K562 (cell line): Measurements from ENCODE around the gene NSMCE1. TPM values are rescaled to one million over a fixed set of nuclear protein-coding genes. Genes with fewer than 3 reads are reported as not detected.

Experiments used
- DACH1 ChIP-seq: fragments of 450-650 bp; IDR thresholded peaks from 2 replicates; pipeline ENCODE4 v1.6.1; 2018; ENCODE audit not compliant: partially characterized antibody
- HMG20B ChIP-seq: fragments of 250-450 bp; sonication (Bioruptor Pico); IDR thresholded peaks from 2 replicates; pipeline ENCODE4 v1.5.0; 2021; ENCODE audit warnings: mild to moderate bottlenecking
- HMGN3 ChIP-seq: IDR thresholded peaks from 2 replicates; pipeline ENCODE4 v1.6.1; 2011; ENCODE audit warnings: borderline replicate concordance, low read depth, mild to moderate bottlenecking, mixed read lengths, low read length; ENCODE audit not compliant: insufficient read length; ENCODE audit errors: extremely low read depth
- KAT2B ChIP-seq: IDR thresholded peaks from one replicate; pipeline ENCODE4 v1.6.1; 2012; ENCODE audit warnings: low read depth, mild to moderate bottlenecking, control low read depth, inconsistent platforms, low read length, moderate library complexity
- NKRF ChIP-seq: fragments of 450-650 bp; IDR thresholded peaks from 2 replicates; pipeline ENCODE4 v1.6.1; 2016; ENCODE audit warnings: borderline replicate concordance
- RREB1 ChIP-seq: fragments of 250-450 bp; sonication (Bioruptor Pico); IDR thresholded peaks from 2 replicates; pipeline ENCODE4 v1.4.0; 2020
- STAG1 ChIP-seq: sonication (generic); formaldehyde crosslinking; IDR thresholded peaks from 2 replicates; pipeline ENCODE4 v1.5.0; 2020; ENCODE audit warnings: missing genetic modification reagents, borderline replicate concordance
- TARDBP ChIP-seq: fragments of 450-650 bp; IDR thresholded peaks from 2 replicates; pipeline ENCODE4 v1.6.1; 2016
- ZBTB7A ChIP-seq: IDR thresholded peaks from 2 replicates; pipeline ENCODE4 v1.6.1; 2011; ENCODE audit warnings: low read depth, mild to moderate bottlenecking, low read length, moderate library complexity, borderline replicate concordance; ENCODE audit not compliant: control insufficient read depth
- ZNF232 ChIP-seq: sonication (generic); formaldehyde crosslinking; IDR thresholded peaks from 2 replicates; pipeline ENCODE4 v1.8.0; 2022; ENCODE audit warnings: mild to moderate bottlenecking, missing genetic modification reagents
- ZNF395 ChIP-seq: fragments of 200-800 bp; sonication (Bioruptor generic); IDR thresholded peaks from 2 replicates; pipeline ENCODE4 v1.6.1; 2017; ENCODE audit warnings: missing genetic modification characterization, missing compliant biosample characterization
- ZNF431 ChIP-seq: sonication (generic); formaldehyde crosslinking; IDR thresholded peaks from 2 replicates; pipeline ENCODE4 v1.8.0; 2022; ENCODE audit warnings: mild to moderate bottlenecking, missing genetic modification reagents
- polyA plus RNA-seq, 8 experiments: library from polyadenylated mRNA; depleted of rRNA in 4 of 8; stranded (reverse) in 5 of 8; unstranded in 3 of 8; fragments of >200 nt; fragmentation: Nextera tagmentation in 2 of 8; fragmentation: Illumina TruSeq in 1 of 8; extraction: Ambion mirVana in 2 of 8; extraction: Trizol in 1 of 8; gene quantifications; 2 replicates each; pipeline versions ENCODE4 v1.2.1 to v1.2.3, GENCODE V29; 2011 to 2014; ENCODE audit warnings: inconsistent platforms in 1 of 8, missing spikeins in 1 of 8
- total RNA-seq, 7 experiments: library from RNA; depleted of rRNA in 6 of 7; stranded (reverse); fragments of >200 nt in 6 of 7; fragmentation: Illumina TruSeq in 2 of 7; extraction: Trizol in 2 of 7; gene quantifications; 2 replicates each; pipeline versions ENCODE4 v1.2.1 to v1.2.3, GENCODE V29; 2011 to 2021; ENCODE audit warnings: low replicate concordance in 1 of 7
- TF ChIP-seq, protein P1 (sequence below): IDR thresholded peaks from 2 replicates; pipeline ENCODE4 v1.6.1; 2011; ENCODE audit warnings: borderline replicate concordance, low read depth, mild to moderate bottlenecking, moderate library complexity, low read length; ENCODE audit not compliant: insufficient read depth, poor library complexity, severe bottlenecking
- TF ChIP-seq, protein P2 (sequence below): fragments of 250-450 bp; sonication (Bioruptor Pico); IDR thresholded peaks from 2 replicates; pipeline ENCODE4 v1.8.0; 2022; ENCODE audit warnings: inconsistent platforms

NSMCE1 gene
- total and polyA plus RNA-seq, 9 of the 15 experiments (the other 6 are each of a cell fraction or from before 2014, with no cell fraction given), result 52.1 to 163 (median 61.5) TPM

DNA sequence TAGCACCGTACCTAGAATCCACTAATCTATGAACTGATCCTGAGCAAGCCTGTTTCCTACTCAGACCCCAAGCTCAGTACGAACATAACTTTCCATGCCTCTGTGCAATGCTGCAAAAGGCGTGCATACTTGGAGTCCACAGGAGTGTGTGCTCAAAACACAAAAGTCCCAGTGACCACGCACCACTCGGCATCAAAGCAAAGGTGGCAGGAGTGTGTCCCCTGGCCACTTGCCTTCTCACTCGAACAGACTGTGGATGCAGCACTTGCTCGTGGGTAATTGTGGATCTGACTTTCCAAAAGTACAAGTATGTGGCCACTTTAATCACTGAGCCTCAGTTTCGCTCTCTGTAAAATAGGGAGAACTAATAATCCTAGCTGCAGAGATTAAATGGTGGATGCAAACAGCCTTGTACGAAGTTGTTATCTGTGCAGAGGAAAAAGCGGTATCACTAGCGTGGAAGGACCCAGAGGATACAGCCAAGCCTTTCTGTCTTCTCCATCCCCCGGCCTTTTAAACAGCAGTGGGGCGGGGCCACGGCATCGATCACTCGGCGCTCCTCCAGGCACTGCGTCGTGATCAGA lies 65.6 kb downstream of the NSMCE1 start (continued):
- TF ChIP-seq RREB1, result no peak; the same call in 1 of the 2 replicates
- no peak for TF ChIP-seq TARDBP
- TF ChIP-seq, protein P1, sequence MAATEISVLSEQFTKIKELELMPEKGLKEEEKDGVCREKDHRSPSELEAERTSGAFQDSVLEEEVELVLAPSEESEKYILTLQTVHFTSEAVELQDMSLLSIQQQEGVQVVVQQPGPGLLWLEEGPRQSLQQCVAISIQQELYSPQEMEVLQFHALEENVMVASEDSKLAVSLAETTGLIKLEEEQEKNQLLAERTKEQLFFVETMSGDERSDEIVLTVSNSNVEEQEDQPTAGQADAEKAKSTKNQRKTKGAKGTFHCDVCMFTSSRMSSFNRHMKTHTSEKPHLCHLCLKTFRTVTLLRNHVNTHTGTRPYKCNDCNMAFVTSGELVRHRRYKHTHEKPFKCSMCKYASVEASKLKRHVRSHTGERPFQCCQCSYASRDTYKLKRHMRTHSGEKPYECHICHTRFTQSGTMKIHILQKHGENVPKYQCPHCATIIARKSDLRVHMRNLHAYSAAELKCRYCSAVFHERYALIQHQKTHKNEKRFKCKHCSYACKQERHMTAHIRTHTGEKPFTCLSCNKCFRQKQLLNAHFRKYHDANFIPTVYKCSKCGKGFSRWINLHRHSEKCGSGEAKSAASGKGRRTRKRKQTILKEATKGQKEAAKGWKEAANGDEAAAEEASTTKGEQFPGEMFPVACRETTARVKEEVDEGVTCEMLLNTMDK, result no peak
- TF ChIP-seq, protein P2, sequence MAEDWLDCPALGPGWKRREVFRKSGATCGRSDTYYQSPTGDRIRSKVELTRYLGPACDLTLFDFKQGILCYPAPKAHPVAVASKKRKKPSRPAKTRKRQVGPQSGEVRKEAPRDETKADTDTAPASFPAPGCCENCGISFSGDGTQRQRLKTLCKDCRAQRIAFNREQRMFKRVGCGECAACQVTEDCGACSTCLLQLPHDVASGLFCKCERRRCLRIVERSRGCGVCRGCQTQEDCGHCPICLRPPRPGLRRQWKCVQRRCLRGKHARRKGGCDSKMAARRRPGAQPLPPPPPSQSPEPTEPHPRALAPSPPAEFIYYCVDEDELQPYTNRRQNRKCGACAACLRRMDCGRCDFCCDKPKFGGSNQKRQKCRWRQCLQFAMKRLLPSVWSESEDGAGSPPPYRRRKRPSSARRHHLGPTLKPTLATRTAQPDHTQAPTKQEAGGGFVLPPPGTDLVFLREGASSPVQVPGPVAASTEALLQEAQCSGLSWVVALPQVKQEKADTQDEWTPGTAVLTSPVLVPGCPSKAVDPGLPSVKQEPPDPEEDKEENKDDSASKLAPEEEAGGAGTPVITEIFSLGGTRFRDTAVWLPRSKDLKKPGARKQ, result no peak
- TF ChIP-seq ZNF431 (CRISPR knock-in tag), result no peak
- no peak for TF ChIP-seq ZNF232 (CRISPR knock-in tag)
- no peak for TF ChIP-seq ZNF395 (CRISPR knock-in tag)
- no peak for TF ChIP-seq ZBTB7A
- TF ChIP-seq HMGN3, result no peak
- no peak for TF ChIP-seq DACH1
- TF ChIP-seq STAG1, result no peak
- peak; percentile 46; the same call in 1 of the 2 replicates for TF ChIP-seq NKRF
- TF ChIP-seq KAT2B, result no peak
- no peak for TF ChIP-seq HMG20B (CRISPR knock-in tag)
